AG04450 (cell line): ENCODE results near the gene ST14. TPM values are rescaled to one million over a fixed set of nuclear protein-coding genes. Genes with fewer than 3 reads are reported as not detected.
"Not testable (repeated sequence)": the region's sequence is repeated elsewhere in the genome, so short reads cannot be mapped to it uniquely, and the experiment has no call there.

Experiments
- CTCF ChIA-PET: fragments of 300-600, 350-600 bp; formaldehyde crosslinking; extraction: SDS; loops from one replicate; lab custom pipeline; 2022; ENCODE audit warnings: antibody characterized with exemption, inconsistent platforms; lab: Charles Lee
- POLR2A ChIA-PET: fragments of 350-600 bp; formaldehyde crosslinking; extraction: SDS; loops from one replicate; lab custom pipeline; 2021; ENCODE audit warnings: antibody characterized with exemption, inconsistent platforms; lab: Yijun Ruan, JAX
- DNase-seq: peaks from one replicate; pipeline ENCODE4 v3.0.0-alpha.2; 2011; ENCODE audit warnings: low read depth, low spot score
- H3K27ac ChIP-seq: one replicate; pipeline ENCODE4 v1.5.1; 2012; ENCODE audit warnings: low read depth, low read length, control low read depth
- H3K27me3 ChIP-seq: one replicate; pipeline ENCODE4 v1.6.0; 2012; ENCODE audit warnings: low read length; ENCODE audit not compliant: control insufficient read depth, insufficient read depth
- H3K4me3 ChIP-seq: 2 replicates; pipeline ENCODE4 v1.5.1; 2011; ENCODE audit warnings: mild to moderate bottlenecking, low read depth, low read length, control low read depth
- H3K9me3 ChIP-seq: 2 replicates; pipeline ENCODE4 v1.5.1; 2012; ENCODE audit warnings: low read length; ENCODE audit not compliant: control insufficient read depth, insufficient read depth
- CTCF ChIP-seq: IDR thresholded peaks from 2 replicates; pipeline ENCODE4 v1.5.1; 2011; ENCODE audit warnings: low read depth, low read length, control low read depth, inconsistent platforms
- polyA plus RNA-seq: library from polyadenylated mRNA; depleted of rRNA; stranded (reverse); fragments of >200 nt; gene quantifications from 2 replicates; pipeline ENCODE4 v1.2.3, GENCODE V29; 2011

The ST14 gene
- polyA plus RNA-seq, 1 experiment = not detected

- Histone ChIP-seq H3K9me3 (peaks cover 3% of the 10 kb centered on the region), H3K4me3 (no peak overlapping the region), H3K27me3 (peaks cover 3% of the 10 kb centered on the region), H3K27ac (no peak overlapping the region)
- CTCF ChIA-PET = no interaction called here
- peak; percentile 44 for DNase-seq
- TF ChIP-seq CTCF = no peak
- POLR2A ChIA-PET = no interaction called here
Observed at GRCh38 chr11:130168105-130168504, 8.5 kb downstream of the ST14 start.

- peaks cover 8% of the 10 kb centered on the region for H3K9me3 ChIP-seq
- peaks cover 7% of the 10 kb centered on the region for H3K27me3 ChIP-seq
- ChIA-PET POLR2A (no interaction called here), CTCF (no interaction called here)
- H3K27ac ChIP-seq = no peak overlapping the region
- no peak for TF ChIP-seq CTCF
- no peak overlapping the region for H3K4me3 ChIP-seq
- no peak for DNase-seq
Observed at GRCh38 chr11:130170345-130170744, 10.8 kb downstream of the ST14 start.

GRCh38 chr11:130171534-130171933 lies 12.0 kb downstream of the ST14 start:
- POLR2A ChIA-PET = no interaction called here
- Histone ChIP-seq H3K9me3 (peaks cover 8% of the 10 kb centered on the region), H3K27me3 (peaks cover 7% of the 10 kb centered on the region), H3K4me3 (no peak overlapping the region), H3K27ac (no peak overlapping the region)
- no peak for TF ChIP-seq CTCF
- DNase-seq = no peak
- CTCF ChIA-PET = no interaction called here

- CTCF ChIA-PET = not testable (repeated sequence)
Observed at GRCh38 chr11:130172001-130172400, 12.4 kb downstream of the ST14 start.

GRCh38 chr11:130174642-130175041 lies 15.1 kb downstream of the ST14 start:
- TF ChIP-seq CTCF = no peak
- DNase-seq = no peak
- Histone ChIP-seq H3K4me3 (no peak overlapping the region), H3K9me3 (peaks cover 8% of the 10 kb centered on the region), H3K27me3 (peaks cover 17% of the 10 kb centered on the region), H3K27ac (no peak overlapping the region)
- CTCF ChIA-PET = no interaction called here
- POLR2A ChIA-PET = no interaction called here

More at GRCh38 chr11:130172001-130172400, 12.4 kb downstream of the ST14 start:
- H3K9me3 ChIP-seq, H3K27ac ChIP-seq, POLR2A ChIA-PET, H3K27me3 ChIP-seq, H3K4me3 ChIP-seq, DNase-seq: not testable (repeated sequence)

- ChIA-PET POLR2A (no interaction called here), CTCF (no interaction called here)
- Histone ChIP-seq H3K9me3 (peaks cover 5% of the 10 kb centered on the region), H3K27me3 (peaks cover 20% of the 10 kb centered on the region), H3K4me3 (no peak overlapping the region), H3K27ac (no peak overlapping the region)
- no peak for TF ChIP-seq CTCF
- no peak for DNase-seq
Observed at GRCh38 chr11:130175898-130176297, 16.3 kb downstream of the ST14 start.
